Stimulated activated CD8-positive, alpha-beta memory T cell treated with anti-CD3 and anti-CD28 coated beads, Interleukin-7, amount 100 ng/mL, for 48 hours (primary cell): Measurements from ENCODE around the gene NOXA1.
"Not testable (repeated sequence)": the region's sequence is repeated elsewhere in the genome, so short reads cannot be mapped to it uniquely, and the experiment has no call there.

Experiments
- DNase-seq, 2 donors: peaks; one replicate each; pipeline ENCODE4 v3.0.0-alpha.2; 2020; ENCODE audit warnings: low read depth in 1 of 2; ENCODE audit errors: extremely low read depth in 1 of 2

Gene NOXA1

DNA sequence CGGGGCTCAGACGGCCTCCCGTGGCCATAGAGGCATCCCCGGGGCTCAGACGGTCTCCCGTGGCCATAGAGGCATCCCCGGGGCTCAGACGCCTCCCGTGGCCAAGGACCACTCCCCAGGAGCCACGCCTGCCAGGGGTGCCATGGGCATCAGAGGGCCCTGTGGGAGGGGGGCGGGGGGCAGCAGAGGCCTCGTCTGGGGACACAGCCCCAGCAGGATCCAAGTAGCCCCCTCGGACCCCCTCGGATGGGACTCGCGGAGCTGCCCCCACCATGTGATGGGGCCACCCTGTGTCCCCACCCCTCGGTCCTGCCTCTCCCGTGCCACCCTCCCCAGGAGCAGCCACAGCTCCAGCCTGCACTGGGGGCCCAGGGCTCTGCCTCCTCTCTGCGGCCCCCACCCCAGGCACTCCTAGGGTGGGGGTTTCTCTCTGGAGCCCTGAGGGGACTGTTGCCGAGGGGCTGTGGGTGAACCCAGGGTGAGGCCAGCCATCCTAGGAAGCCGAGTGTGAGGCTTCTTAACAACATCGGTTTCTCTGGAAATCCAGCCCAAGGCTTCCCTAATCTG, 15.5 kb downstream of the NOXA1 start:
- no peak for DNase-seq

DNA sequence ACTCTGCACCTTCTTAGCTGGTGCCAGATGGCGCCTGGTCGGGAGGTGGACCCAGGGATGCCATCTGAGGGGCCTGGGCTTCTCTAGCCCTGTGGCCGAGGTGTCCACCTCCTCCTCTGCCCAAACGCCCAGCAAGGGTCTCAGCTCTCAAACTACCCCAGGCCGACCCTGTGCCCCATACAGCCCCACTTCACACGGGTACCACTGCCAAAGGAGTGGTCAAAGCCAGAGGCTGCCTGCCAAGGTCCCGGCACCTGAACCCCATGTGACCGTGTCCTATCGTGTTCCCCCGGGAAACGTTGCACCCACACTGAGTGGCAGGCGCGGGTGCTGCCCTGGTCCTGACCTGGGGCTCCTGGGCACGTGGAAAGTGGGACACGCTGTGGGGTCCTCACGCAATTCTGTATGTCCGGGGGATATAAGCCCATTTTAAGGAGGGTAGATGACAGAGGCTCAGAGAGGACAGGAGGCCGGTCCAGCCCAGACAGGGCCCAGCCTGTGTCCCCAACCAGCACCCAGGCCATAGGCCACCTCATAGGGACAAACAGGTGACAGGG, 16.0 kb downstream of the NOXA1 start:
- no peak for DNase-seq

DNA sequence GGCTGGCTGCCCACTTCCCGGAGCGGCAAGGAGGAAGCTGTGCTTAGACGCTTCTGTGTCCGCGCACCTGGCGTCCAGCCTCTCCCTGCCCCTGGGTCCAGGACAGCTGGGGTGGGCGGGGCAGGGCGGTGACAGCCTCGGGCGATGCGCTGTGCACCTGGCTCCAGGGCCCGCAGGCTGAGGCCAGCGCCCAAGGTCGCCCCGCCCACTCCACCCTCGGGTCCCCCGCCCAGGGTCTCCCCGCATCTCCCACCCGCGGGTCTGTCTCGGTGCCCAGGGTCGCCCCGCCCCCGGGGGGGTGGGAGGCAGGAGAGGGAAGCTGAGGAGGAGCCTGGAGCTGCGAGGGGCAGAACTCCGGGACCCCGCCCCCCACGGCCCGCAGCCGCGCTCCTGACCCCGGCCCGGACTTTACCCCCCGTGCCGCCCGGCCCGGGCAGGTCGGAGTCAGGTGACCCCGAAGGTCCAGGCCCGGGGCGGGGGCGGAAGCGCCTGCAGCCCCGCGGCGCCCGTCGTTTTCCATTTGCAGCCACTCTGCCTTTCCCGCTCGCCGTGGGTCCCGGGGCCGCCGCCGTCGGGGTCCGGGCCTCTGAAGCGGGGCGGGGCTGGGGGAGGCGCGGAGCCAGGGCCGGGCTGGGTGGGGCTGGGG, 18.2 kb downstream of the NOXA1 start, which contains the start of gene ENTPD8:
Gene ENTPD8, minus strand, starts transcription at position 69 of the 646 bp plus-strand sequence. CDS start 3,072 bp downstream, outside the sequence.
- DNase-seq = no peak

DNA sequence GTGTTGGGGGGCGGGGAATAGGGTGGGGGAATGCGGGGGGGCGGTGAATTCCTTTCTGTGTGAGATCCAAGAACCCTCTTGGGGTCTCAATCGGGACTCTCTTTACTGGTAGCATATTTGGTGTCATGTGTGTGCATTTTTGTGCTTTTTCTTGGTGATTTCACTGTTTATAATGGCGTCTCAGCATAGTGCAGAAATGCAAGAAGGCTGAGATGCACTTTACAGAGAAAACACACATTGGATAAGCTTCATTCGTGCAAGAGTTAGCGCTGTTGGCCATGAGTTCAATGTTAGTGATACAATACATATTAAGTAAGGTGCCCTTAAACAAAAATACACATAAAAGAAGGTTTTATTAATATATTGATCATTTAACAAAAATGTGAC, 18.7 kb downstream of the NOXA1 start:
- no peak for DNase-seq

DNA sequence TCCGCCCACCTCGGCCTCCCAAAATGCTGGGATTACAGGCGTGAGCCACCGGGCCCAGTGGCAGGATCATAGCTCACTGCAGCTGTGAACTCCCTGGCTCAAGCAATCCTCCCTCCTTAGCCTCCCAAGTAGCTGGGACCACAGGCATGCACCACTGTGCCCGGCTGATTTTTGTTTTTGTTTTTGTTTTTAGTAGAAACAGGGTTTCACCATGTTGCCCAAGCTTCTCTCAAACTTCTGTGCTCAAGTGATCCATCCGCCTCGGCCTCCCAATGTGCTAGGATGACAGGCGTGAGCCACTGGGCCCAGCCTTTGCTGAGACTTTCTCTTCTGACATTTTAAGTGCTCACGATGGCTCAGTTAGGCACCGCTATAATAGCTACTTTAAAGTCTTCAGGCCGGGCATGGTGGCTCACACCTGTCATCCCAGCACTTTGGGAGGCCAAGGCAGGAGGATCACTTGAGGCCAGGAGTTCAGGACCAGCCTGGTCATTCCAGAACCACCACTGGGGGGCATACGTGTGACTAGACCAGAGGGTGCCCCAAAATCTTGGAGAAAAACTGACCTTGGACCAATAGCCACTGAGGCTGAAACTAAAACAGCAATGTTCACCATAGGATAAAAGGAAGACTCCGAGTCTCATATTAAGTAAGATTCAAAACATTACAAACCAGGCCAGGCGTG, 21.1 kb downstream of the NOXA1 start:
- no peak for DNase-seq

DNA sequence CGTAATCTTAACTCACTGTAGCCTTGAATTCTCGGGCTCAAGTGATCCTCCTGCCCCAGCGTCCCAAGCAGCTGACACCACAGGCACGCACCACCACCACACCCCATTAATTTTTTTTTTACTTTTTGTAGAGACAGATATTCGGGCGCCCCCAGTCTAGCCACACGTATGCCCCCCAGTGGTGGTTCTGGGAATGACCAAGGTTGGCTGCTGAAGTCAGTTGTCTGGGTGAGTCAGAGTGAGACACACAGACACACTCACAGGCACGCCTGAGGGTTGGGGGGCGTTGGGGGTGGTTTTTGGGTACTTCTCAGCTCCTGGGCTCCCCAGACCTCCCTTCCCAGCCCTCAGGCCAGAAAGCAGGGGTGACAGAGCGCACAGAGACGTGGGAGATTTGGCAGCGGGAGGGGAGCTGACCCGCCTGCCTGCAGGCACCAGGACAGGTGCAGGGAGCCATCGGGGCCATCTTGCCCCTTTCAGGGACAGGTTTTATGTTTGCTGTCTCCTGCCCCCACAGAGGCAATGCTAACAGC, 22.1 kb downstream of the NOXA1 start:
- DNase-seq = peak; percentile 52 to 75

DNA sequence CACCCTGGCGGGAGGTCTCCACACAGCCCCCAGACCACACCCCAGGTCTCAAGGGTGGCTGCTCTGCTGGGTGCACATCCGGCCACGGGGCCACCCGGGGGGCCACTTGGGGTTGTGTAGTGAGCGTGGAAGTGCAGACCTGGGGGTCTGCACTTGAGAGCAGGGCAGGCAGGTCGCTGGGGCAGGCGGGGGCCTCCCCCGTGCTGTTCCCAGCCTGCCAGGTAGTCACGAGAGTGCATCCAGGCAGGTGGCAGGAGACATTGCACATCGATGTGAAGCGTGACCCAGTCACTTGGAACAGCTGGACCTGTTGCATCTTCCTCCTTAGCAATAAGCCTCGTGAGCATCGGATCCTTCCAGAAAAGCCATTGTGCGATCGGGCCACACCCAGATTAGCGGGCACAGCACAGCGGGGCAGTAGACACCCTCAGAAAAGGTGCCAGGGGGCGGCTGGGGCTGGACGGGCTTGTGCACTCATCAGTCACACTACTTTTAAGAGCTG, 22.8 kb downstream of the NOXA1 start:
- no peak for DNase-seq

DNA sequence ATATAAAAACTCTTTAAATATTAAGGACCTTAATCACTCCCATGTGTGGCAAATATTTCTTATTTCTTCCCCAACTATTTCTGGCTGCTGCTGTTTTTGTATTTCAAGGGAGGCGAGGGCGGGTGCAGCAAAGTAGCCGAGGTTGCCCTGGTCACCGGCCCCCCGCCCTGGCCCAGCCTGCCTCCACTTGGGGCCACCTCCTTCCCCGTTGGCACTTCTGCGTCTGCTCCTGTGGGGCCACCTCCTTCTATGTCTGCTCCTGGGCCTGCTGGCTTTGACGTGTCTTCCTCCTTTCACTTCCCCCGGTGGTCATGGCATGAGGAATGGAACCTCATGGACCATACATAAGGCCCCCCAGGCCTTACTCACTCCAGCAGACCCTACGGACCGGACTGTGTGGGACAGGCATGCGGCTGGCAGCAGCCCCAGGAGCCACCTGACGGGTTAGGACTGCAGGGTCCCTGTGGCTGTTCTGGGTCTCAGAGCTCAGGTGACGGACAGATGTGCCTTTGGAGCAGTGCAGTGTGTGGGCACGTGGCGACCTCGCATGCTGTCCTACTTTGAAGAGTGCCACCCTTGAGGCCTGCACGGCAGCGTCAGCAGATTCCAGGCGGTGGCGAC, 23.8 kb downstream of the NOXA1 start:
- no peak for DNase-seq

DNA sequence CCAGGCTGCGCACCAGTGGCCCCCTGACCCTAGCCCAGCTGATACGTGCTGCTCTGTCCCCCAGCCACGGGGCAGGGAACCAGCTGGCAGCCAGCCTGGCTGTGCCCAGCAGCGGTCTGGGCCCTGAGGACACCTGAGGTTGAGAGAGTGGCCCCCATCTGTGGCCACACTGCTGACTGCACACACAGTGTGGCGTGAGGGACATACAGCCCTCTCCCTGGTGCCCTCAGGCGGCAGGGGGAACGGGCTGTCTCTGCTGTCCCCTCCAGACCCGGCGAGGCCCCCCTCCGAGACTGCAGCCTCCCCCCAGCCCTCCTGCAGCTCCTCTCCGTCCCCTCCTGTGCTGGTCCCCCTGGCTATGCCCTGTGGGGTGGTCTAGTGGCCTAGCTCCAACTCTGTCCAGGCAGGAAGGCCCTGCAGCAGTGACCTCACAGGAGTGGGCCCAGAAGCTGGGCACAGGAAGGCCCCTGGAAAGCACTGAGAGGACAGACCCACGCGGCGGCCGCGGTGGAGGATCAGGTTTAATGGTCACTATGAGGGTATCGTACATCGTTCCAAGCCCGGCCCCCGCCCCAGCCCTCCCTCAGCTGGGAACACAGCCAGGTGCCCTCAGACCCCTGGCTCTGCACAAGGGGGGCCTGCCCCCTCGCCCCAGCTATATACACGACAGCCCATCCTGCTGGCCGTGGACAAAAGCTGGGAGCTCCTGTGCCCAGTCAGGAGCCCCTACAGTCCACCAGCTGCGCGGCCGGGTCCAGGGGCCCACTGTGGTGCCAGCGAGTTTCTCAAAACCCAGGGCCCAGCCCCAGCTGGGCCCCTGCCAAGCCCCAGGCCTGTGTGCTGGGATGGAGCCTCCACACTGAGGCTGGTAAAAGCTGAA, 24.8 kb downstream of the NOXA1 start:
- no peak for DNase-seq

DNA sequence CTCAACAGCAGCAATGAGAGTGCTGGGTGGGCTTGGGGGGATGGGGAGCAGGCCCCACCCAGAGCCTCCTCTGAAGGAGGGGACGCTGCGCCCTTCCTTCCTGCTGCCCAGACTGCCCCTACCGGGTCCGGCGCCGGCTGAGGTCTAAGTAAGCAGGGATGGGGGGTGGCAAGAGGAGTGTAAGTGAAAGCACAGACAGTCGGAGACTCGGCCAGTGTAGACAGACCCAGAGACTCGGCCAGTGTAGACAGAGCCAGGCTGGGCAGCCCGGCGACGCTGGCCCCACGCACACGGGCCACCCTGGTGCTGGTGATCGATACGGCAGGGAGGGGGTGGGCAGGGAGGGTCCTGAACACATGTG, 25.4 kb downstream of the NOXA1 start:
- no peak for DNase-seq

DNA sequence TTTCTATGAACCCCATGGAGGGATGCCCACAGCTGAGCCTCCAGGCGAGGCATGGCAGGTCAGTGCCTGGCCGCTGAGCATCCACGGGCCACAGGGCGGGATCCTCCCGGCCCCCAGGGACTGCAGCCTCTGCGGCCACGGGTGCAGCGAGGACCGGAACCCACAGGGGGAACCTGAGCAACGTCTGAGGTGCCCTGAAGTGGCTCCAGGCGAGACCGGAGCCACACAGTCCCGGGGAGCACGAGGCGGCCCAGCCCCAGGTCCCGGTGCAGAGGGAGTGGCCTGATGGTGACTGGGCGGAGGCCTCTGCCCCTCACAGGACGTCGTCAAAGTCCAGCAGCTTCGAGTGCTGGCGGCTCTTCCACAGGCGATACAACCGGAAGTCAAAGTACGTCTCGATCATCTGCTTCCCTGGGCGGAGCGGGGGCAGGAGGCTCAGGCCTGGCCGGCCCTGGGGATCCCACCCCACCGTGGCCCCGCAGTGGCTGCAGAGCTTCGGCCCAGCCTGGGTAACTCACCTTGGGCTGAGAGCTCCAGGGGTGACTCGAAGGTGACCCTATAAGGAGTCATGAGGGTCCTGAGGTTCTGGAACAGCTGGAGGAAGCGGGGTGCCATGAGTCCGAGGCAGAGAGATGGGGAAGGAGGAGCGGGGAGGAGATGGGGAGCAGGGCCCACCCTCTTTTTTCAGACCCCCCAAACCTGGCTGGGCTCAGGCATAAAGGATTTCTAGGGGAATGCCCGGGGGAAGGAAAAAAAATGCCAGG, 26.1 kb downstream of the NOXA1 start:
- DNase-seq = no peak

DNA sequence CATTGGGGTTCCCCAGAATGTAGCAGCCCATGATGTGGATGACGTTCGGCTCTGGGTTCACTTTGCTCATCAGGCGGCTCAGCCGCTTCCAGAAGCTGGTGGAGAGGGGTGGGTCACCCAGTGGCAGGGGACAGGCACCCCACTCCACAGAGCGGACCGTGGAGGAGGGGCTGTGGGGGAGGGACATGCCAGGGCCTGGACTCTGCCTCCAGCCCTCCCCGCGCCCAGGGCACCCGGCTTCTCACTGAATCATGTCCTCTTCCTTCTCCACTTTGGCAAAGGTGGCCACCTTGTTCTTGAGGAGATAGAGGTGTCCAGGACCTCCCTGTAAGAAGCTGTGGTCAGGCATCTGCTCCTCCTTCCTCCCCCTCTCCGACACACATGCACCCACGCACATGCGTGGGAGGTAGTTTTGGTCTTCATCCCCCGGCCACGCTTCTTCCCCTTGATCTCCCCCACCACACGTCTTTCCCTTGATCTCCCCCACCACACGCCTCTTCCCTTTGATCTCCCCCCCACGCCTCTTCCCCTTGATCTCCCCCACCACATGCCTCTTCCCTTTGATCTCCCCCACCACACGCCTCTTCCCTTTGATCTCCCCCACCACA, 26.8 kb downstream of the NOXA1 start:
- DNase-seq = no peak

DNA sequence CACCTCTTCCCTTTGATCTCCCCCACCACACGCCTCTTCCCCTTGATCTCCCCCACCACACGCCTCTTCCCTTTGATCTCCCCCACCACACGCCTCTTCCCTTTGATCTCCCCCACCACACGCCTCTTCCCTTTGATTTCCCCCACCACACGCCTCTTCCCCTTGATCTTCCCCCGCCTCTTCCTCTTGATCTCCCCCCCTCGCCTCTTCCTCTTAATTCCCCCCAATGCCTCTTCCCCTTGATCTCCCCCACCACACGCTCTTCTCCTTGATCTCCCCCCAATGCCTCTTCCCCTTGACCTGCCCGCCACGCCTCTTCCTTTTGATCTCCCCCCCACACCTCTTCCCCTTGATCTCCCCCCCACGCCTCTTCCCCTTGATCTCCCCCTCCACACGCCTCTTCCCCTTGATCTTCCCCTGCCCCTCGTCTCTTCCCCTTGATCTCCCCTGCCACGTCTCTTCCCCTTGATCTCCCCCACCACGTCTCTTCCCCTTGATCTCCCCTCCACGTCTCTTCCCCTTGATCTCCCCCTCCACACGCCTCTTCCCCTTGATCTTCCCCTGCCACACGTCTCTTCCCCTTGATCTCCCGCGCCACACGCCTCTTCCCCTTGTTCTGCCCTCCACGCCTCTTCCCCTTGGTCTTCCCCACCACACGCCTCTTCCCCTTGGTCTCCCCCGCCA, 27.5 kb downstream of the NOXA1 start:
- not testable (repeated sequence) for DNase-seq

DNA sequence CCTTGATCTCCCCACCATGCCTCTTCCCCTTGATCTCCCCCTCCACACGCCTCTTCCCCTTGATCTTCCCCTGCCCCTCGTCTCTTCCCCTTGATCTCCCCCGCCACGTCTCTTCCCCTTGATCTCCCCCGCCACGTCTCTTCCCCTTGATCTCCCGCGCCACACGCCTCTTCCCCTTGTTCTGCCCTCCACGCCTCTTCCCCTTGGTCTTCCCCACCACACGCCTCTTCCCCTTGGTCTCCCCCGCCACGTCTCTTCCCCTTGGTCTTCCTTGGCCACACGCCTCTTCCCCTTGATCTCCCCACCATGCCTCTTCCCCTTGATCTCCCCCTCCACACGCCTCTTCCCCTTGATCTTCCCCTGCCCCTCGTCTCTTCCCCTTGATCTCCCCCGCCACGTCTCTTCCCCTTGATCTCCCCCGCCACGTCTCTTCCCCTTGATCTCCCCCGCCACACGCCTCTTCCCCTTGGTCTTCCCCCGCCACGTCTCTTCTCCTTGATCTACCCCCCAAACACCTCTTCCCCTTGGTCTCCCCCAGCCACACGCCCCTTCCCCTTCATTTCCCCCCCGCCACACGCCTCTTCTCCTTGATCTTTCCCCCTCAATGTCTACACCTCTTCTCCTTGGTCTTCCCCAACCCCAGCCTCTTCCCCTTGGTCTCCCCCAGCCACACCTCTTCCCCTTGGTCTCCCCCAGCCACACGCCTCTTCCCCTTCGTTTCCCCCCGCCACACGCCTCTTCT, 28.2 kb downstream of the NOXA1 start:
- not testable (repeated sequence) for DNase-seq

DNA sequence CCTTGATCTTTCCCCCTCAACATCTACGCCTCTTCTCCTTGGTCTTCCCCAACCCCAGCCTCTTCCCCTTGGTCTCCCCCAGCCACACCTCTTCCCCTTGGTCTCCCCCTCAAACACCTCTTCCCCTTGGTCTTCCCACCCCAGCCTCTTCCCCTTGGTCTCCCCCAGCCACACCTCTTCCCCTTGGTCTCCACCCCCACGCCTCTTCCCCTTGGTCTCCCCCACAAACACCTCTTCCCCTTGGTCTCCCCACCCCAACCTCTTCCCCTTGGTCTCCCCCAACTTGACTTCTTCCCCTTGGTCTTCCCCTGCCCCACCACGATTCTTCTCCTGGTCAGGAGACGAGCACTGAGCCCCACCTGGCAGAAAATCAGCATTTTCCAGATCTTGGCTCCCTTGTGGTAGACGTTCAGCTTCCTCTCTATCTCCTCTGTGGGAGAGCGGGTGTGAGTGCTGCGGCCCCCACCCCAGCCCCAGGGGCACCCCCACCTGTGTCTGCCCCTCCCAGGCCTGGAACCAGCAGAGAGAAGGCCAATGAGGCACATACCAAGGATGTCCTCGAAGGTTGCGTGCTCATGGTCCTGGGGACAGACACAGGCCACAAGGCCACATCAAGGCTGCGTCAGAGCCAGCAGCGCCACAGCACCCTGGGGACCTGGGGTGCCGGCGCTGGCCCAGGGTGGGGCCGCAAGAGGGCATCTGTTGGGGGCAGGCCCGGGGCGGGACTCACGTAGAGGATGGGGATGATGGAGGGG, 29.0 kb downstream of the NOXA1 start:
- DNase-seq = no peak

DNA sequence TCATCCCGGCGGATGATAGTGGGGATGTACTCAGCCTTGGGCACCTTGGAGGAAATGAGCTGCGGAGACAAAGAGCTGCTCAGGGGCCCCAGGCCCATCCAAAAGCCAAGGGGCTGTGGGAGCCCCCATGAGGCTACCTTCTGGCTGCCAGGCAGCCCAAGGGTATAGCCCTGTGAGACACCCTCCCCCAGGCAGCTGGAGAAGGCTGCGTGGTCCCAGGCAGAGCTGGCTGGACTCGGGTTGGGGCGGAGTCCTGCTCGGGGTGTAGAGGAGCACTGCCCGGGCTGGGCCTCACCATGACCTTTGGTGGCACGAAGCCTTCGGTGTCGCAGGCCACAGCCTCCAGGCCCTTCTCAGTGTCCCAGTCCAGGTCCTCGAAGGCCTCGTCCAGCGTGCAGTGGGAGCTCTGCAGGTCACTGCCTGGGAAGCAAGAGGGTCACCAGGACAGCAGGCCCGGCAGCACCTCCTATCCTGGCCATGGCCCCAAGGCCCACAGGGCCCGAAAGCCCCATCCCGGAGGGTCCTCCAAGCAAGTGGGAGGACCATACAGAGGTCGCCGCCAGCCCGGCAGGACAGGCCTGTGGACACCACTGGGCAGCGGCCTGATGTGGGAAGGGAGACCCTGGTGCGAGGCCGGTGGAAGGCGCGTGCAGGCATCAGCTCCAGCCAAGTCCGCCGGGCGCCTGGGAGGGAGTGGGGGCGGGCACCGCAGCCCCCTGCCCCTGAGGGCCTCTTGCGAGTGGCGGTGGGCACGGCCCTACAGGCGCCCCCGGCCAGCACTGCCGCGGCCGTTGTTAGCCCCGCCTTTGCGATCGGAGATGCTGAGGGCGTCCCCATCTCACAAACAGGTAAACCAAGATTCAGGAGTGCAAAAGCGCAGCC, 29.8 kb downstream of the NOXA1 start:
- no peak for DNase-seq
